PC-9 (cell line): Measurements from ENCODE around the gene SPATS2L.

Experiments used
- EZH2 ChIP-seq: fragments of 200-600 bp; sonication (generic); IDR thresholded peaks from 2 replicates; pipeline ENCODE4 v1.8.0; 2017; ENCODE audit warnings: antibody characterized with exemption, low read depth
- TF ChIP-seq, protein P1 (sequence below): fragments of 200-600 bp; sonication (generic); conservative IDR thresholded peaks from 2 replicates; pipeline ENCODE4 v1.6.1; 2017; ENCODE audit warnings: mixed run types, antibody characterized with exemption, mild to moderate bottlenecking, moderate library complexity

DNA sequence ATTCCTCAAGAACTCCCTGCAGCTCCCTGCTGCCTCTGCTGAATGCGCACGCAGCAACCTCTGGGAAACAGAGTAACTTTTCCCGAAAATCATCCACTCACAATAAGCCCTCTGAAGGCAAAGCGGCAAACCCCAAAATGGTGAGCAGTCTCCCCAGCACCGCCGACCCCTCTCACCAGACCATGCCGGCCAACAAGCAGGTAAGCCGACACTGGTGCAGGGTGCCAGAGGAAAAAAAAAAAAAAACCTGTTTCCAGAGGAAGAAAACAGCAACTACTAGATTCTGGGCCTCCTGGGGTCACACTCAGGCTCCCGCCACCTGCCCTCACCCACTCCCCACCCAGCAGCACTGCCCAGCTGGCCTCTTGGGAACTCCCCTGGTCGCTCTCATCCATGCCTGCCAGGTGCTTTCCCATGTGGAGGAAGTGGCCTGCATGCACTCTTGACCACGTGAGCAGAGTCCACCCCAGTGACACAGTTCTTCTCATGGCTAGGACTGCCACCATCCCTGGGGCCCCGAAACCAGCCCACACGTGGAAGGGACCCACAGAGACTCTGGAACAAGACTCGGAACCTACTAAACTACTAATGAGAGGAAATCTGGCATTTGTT, 166.5 kb downstream of the SPATS2L start:
- no peak for TF ChIP-seq EZH2
- TF ChIP-seq, protein P1, sequence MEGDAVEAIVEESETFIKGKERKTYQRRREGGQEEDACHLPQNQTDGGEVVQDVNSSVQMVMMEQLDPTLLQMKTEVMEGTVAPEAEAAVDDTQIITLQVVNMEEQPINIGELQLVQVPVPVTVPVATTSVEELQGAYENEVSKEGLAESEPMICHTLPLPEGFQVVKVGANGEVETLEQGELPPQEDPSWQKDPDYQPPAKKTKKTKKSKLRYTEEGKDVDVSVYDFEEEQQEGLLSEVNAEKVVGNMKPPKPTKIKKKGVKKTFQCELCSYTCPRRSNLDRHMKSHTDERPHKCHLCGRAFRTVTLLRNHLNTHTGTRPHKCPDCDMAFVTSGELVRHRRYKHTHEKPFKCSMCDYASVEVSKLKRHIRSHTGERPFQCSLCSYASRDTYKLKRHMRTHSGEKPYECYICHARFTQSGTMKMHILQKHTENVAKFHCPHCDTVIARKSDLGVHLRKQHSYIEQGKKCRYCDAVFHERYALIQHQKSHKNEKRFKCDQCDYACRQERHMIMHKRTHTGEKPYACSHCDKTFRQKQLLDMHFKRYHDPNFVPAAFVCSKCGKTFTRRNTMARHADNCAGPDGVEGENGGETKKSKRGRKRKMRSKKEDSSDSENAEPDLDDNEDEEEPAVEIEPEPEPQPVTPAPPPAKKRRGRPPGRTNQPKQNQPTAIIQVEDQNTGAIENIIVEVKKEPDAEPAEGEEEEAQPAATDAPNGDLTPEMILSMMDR = no peak
